ENCODE measurements around the gene CYFIP1.

CYFIP1 gene

DNA sequence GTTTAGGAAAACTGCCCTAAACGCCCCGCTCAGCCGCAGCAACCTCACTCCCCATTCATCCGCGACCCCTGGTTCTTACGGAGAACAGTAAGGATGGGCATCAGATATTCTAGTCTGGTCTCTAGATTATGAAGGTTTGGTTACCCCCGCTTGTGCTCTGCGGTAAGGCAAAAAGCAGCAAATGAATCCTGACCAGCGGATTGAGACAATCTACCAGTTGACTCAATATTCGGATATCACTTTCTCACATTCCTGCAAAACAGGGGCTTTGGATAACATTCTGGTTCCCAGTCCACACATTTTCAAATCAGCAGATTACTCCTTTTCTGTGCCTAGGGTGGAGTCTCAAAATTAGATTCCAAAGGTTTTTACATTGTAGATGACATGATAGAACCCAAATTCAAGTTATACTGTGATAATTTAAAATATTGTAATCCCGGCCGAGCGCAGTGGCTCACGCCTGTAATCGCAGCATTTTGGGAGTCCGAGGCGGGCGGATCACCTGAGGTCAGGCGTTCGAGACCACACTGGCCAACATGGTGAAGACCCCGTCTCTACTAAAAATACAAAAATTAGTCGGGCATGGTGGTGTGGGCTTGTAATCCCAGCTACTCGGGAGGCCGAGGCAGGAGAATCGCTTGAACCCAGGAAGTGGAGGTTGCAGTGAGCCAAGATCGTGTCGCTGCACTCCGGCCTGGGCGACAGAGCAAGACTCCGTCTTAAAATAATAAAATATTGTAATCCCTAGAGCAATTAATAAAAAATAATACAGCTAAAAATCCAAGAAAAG, 1.1 kb upstream of the CYFIP1 start:
- no peak for DNase-seq (ENCODE audit: low spot score)
- in situ Hi-C loops (cut with MboI; ENCODE audit: low pct_unique_long_range_greater_than_20kb, low sequenced_read_pairs, unreplicated experiment) = loop anchor here (25.0 kb wide), 1 partner anchor 94 kb away; no protein-coding TSS in a partner anchor
- no peak for TF ChIP-seq CTCF (IDR thresholded peaks at IDR 0.05; ENCODE audit: extremely low read depth, insufficient read depth, missing control alignments)

GRCh38 chr15:22979238-22980188, 655 bp downstream of the CYFIP1 start:
- in situ Hi-C loops (cut with MboI; ENCODE audit: low pct_unique_long_range_greater_than_20kb, low sequenced_read_pairs, unreplicated experiment) = loop anchor here (25.0 kb wide), 1 partner anchor 92 kb away; no protein-coding TSS in a partner anchor
- no peak for TF ChIP-seq CTCF (IDR thresholded peaks at IDR 0.05; ENCODE audit: extremely low read depth, insufficient read depth, missing control alignments)
- DNase-seq (ENCODE audit: low spot score) = peak; percentile 69

GRCh38 chr15:22978691-22979237, 1.4 kb downstream of the CYFIP1 start:
- TF ChIP-seq CTCF (IDR thresholded peaks at IDR 0.05; ENCODE audit: extremely low read depth, insufficient read depth, missing control alignments) = no peak
- in situ Hi-C loops (cut with MboI; ENCODE audit: low pct_unique_long_range_greater_than_20kb, low sequenced_read_pairs, unreplicated experiment) = loop anchor here (25.0 kb wide), 1 partner anchor 91 kb away; no protein-coding TSS in a partner anchor

GRCh38 chr15:22974745-22975144, 5.4 kb downstream of the CYFIP1 start:
- no peak for TF ChIP-seq CTCF (IDR thresholded peaks at IDR 0.05; ENCODE audit: extremely low read depth, insufficient read depth, missing control alignments)
- DNase-seq (ENCODE audit: low spot score) = no peak
- in situ Hi-C loops (cut with MboI; ENCODE audit: low pct_unique_long_range_greater_than_20kb, low sequenced_read_pairs, unreplicated experiment) = loop anchor here (25.0 kb wide), 1 partner anchor 87 kb away; no protein-coding TSS in a partner anchor

More at GRCh38 chr15:22978691-22979237, 1.4 kb downstream of the CYFIP1 start:
- peak; percentile 51 for DNase-seq (ENCODE audit: low spot score)

GRCh38 chr15:22973987-22974386, 6.2 kb downstream of the CYFIP1 start:
- in situ Hi-C loops (cut with MboI; ENCODE audit: low pct_unique_long_range_greater_than_20kb, low sequenced_read_pairs, unreplicated experiment) = no loop called here
- DNase-seq (ENCODE audit: low spot score) = no peak
- TF ChIP-seq CTCF (IDR thresholded peaks at IDR 0.05; ENCODE audit: extremely low read depth, insufficient read depth, missing control alignments) = no peak

DNA sequence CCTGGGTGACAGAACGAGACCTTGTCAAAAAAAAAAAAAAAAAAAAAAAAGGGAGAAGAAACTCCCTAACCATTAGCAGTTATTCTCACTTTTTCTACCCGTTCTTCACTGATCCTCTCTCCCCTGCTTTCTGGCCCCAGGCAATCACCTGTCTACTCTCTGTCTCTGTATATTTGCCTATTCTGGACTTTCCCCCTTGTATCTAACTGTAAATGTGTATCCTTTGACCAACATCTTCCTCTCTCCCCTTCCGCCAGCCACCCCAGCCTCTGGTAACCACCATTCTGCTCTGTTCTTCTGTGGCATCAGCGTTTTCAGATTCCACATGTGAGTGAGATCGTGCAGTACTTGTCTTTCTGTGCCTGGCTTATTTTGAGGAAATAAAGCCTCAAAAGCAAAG, 6.9 kb downstream of the CYFIP1 start:
- in situ Hi-C loops (cut with MboI; ENCODE audit: low pct_unique_long_range_greater_than_20kb, low sequenced_read_pairs, unreplicated experiment) = no loop called here
- no peak for TF ChIP-seq CTCF (IDR thresholded peaks at IDR 0.05; ENCODE audit: extremely low read depth, insufficient read depth, missing control alignments)
- DNase-seq (ENCODE audit: low spot score) = no peak
